ENCODE measurements around the gene PNPLA2. TPM values are rescaled to one million over a fixed set of nuclear protein-coding genes. Genes with fewer than 3 reads are reported as not detected.

The PNPLA2 gene
- total RNA-seq, 2 experiments from 2014 or later, result 110 to 125 TPM

GRCh38 chr11:873706-874105, 55.0 kb downstream of the PNPLA2 start:
- ATAC-seq (ENCODE audit: low read depth) (no peak), DNase-seq (no peak)
- Mint-ChIP-seq H3K4me1 (no peaks in the 10 kb centered on the region), H3K27me3 (no peaks in the 10 kb centered on the region), H3K9me3 (no peaks in the 10 kb centered on the region), H3K36me3 (peaks cover 4% of the 10 kb centered on the region), H3K4me3 (no peak overlapping the region), H3K27ac (no peak overlapping the region)
- POLR2A ChIA-PET, result no interaction called here

Other genes starting within 250 kb of the PNPLA2 start
- 10 to 100 TPM; 55.4 to 58.9 TPM for gene PHRF1, start 242.4 kb upstream of the PNPLA2 start, total RNA-seq
- 100 to 1,000 TPM; 160 to 165 TPM for gene IRF7, start 203.0 kb upstream of the PNPLA2 start, total RNA-seq
- gene CDHR5, start 194.0 kb upstream of the PNPLA2 start, total RNA-seq, result not detected
- not detected for gene SCT, start 191.7 kb upstream of the PNPLA2 start, total RNA-seq
- under 1 TPM; 0.51 to 0.72 TPM for gene DRD4, start 181.6 kb upstream of the PNPLA2 start, total RNA-seq
- gene DEAF1, start 123.7 kb upstream of the PNPLA2 start, total RNA-seq, result 10 to 100 TPM; 33.1 to 36.0 TPM
- gene TMEM80, start 123.1 kb upstream of the PNPLA2 start, total RNA-seq, result 10 to 100 TPM; 38.9 to 39.7 TPM
- gene EPS8L2, start 112.7 kb upstream of the PNPLA2 start, total RNA-seq, result 10 to 100 TPM; 19.0 to 24.5 TPM
- 100 to 1,000 TPM; 199 to 206 TPM for gene TALDO1, start 71.5 kb upstream of the PNPLA2 start, total RNA-seq
- 10 to 100 TPM; 59.8 to 62.4 TPM for gene GATD1, start 41.4 kb upstream of the PNPLA2 start, total RNA-seq
- under 1 TPM in 1 of 2 experiments, not detected in 1; 0.37 TPM for gene CEND1, start 28.8 kb upstream of the PNPLA2 start, total RNA-seq
- 10 to 100 TPM; 35.1 to 35.8 TPM for gene SLC25A22, start 20.6 kb upstream of the PNPLA2 start, total RNA-seq
- gene PIDD1, start 13.7 kb upstream of the PNPLA2 start, total RNA-seq, result 10 to 100 TPM; 53.4 to 53.6 TPM
- 1,000 to 10,000 TPM; 2,888 to 3,019 TPM for gene RPLP2, start 8.9 kb upstream of the PNPLA2 start, total RNA-seq
- gene CRACR2B, start 9.0 kb downstream of the PNPLA2 start, total RNA-seq, result 10 to 100 TPM; 10.5 to 11.2 TPM
- 10 to 100 TPM; 36.4 to 37.4 TPM for gene CD151, start 14.0 kb downstream of the PNPLA2 start, total RNA-seq
- gene POLR2L, start 23.6 kb downstream of the PNPLA2 start, total RNA-seq, result 10 to 100 TPM; 76.7 to 78.9 TPM
- 10 to 100 TPM; 19.0 to 20.3 TPM for gene TSPAN4, start 23.9 kb downstream of the PNPLA2 start, total RNA-seq
- gene CHID1, start 91.9 kb downstream of the PNPLA2 start, total RNA-seq, result 10 to 100 TPM; 39.7 to 47.9 TPM
- 10 to 100 TPM; 49.1 to 52.1 TPM for gene AP2A2, start 107.0 kb downstream of the PNPLA2 start, total RNA-seq
- gene MUC6, start 217.8 kb downstream of the PNPLA2 start, total RNA-seq, result not detected

Data from activated naive CD8-positive, alpha-beta T cell treated with anti-CD3 and anti-CD28 coated beads, Interleukin-2, amount 10 ng/mL, durations not matched to agents 7 days and 5 days (primary cell).